Central memory CD8-positive, alpha-beta T cell (primary cell): ENCODE results near the gene STK24.
"Not testable (repeated sequence)": the region's sequence is repeated elsewhere in the genome, so short reads cannot be mapped to it uniquely, and the experiment has no call there.

Experiments used
- ATAC-seq: fragments of 150-1000 bp; cut with Tn5 transposase; replicated peaks from 2 replicates; pipeline ENCODE4 v1.10.0; 2022; ENCODE audit warnings: mild to moderate bottlenecking, moderate FRiP score, moderate number of reproducible peaks; ENCODE audit not compliant: poor library complexity, severe bottlenecking; ENCODE audit errors: extremely low read depth
- DNase-seq, 2 donors: peaks; one replicate each; pipeline ENCODE4 v3.0.0; 2021; ENCODE audit warnings: low spot score in 2 of 2
- H3K27ac Mint-ChIP-seq: one replicate; pipeline ENCODE4 v1.8.0; 2022; ENCODE audit warnings: low read depth, mild to moderate bottlenecking, moderate library complexity, mixed read lengths
- H3K27me3 Mint-ChIP-seq: one replicate; pipeline ENCODE4 v1.8.0; 2022; ENCODE audit warnings: mixed read lengths
- H3K36me3 Mint-ChIP-seq: one replicate; pipeline ENCODE4 v1.8.0; 2022; ENCODE audit warnings: mild to moderate bottlenecking, moderate library complexity, mixed read lengths; ENCODE audit not compliant: insufficient read depth
- H3K4me1 Mint-ChIP-seq: one replicate; pipeline ENCODE4 v1.8.0; 2022; ENCODE audit warnings: mixed read lengths
- H3K4me3 Mint-ChIP-seq: one replicate; pipeline ENCODE4 v1.8.0; 2022; ENCODE audit warnings: mild to moderate bottlenecking, moderate library complexity, mixed read lengths
- H3K9me3 Mint-ChIP-seq: one replicate; pipeline ENCODE4 v1.8.0; 2022; ENCODE audit warnings: mixed read lengths

The STK24 gene

GRCh38 chr13:98422046-98422445 is 154.9 kb downstream of the STK24 start:
- DNase-seq: no peak
- H3K27ac Mint-ChIP-seq: no peak overlapping the region
- H3K36me3 Mint-ChIP-seq: peaks cover 2% of the 10 kb centered on the region
- peaks cover 2% of the 10 kb centered on the region for H3K9me3 Mint-ChIP-seq
- no peak overlapping the region for H3K4me3 Mint-ChIP-seq
- peaks cover 69% of the 10 kb centered on the region for H3K27me3 Mint-ChIP-seq
- no peaks in the 10 kb centered on the region for H3K4me1 Mint-ChIP-seq
- no peak for ATAC-seq

DNA sequence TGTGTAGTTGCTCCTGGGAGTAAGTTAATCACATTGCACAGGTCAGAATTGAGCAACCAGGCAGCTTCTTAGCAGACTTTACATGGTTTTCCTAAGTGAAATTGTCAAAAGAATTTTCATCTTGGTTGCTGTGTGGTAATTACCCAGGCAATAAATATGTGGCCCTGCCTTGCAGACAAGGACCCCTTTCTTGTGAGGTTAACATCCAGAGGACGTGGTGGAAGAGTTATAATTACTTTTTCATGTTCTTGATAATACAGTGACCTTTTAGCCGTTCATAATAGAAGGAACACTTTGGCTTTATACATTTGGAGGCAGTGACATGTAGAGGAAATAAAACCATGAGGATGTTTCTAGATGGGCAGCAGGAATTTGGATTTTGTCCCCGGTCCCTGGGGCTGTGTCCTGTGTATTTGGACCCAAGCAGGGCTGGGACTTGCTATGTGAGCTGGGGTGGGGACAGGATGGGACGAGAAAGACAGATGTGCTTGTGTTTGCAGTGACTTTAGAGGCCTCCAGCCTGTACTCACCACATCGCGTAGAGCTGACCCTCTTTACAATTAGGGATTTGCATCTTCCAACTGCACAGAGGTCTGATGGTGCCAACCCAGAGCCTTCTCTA is 156.2 kb downstream of the STK24 start:
- Mint-ChIP-seq H3K27me3 (peaks cover 64% of the 10 kb centered on the region), H3K36me3 (peaks cover under 1% of the 10 kb centered on the region), H3K4me3 (no peak overlapping the region), H3K27ac (no peak overlapping the region), H3K9me3 (peaks cover 7% of the 10 kb centered on the region), H3K4me1 (no peaks in the 10 kb centered on the region)
- DNase-seq: no peak
- no peak for ATAC-seq

GRCh38 chr13:98419786-98420553 is 156.9 kb downstream of the STK24 start:
- Mint-ChIP-seq H3K9me3 (peaks cover 7% of the 10 kb centered on the region), H3K27me3 (peaks cover 67% of the 10 kb centered on the region), H3K36me3 (no peaks in the 10 kb centered on the region), H3K27ac (no peak overlapping the region), H3K4me3 (no peak overlapping the region), H3K4me1 (no peaks in the 10 kb centered on the region)
- DNase-seq (no peak), ATAC-seq (no peak)

DNA sequence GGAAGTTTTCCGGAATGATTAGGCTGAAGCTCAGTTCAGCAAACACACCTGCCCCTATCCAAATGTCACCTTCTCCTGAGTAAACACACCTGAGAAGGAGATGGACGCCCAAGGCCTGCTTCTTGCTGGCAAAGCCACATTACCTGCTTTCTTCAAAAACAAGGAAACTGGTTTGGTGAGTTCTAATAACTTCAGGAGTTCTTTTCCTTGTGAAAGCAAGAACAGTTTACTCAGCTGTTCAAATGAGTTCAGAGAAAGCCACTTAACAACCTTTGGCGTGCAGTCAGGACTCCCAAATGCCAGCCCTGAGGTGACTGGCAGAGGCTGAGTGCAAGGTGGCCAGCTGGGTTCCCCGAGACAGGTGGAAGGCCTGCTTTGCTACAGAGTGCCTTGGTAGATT is 160.5 kb downstream of the STK24 start:
- no peak for DNase-seq
- no peak overlapping the region for H3K27ac Mint-ChIP-seq
- peaks cover 2% of the 10 kb centered on the region for H3K36me3 Mint-ChIP-seq
- no peak overlapping the region for H3K4me3 Mint-ChIP-seq
- ATAC-seq: no peak
- peaks cover 9% of the 10 kb centered on the region for H3K4me1 Mint-ChIP-seq
- peaks cover 81% of the 10 kb centered on the region for H3K27me3 Mint-ChIP-seq
- H3K9me3 Mint-ChIP-seq: peaks cover 7% of the 10 kb centered on the region

- Mint-ChIP-seq H3K4me1 (peaks cover 13% of the 10 kb centered on the region), H3K9me3 (peaks cover 7% of the 10 kb centered on the region), H3K36me3 (peaks cover 2% of the 10 kb centered on the region), H3K27me3 (peaks cover 81% of the 10 kb centered on the region), H3K4me3 (no peak overlapping the region), H3K27ac (no peak overlapping the region)
- ATAC-seq (no peak), DNase-seq (no peak)
Measured at GRCh38 chr13:98415326-98416070, 161.4 kb downstream of the STK24 start.

DNA sequence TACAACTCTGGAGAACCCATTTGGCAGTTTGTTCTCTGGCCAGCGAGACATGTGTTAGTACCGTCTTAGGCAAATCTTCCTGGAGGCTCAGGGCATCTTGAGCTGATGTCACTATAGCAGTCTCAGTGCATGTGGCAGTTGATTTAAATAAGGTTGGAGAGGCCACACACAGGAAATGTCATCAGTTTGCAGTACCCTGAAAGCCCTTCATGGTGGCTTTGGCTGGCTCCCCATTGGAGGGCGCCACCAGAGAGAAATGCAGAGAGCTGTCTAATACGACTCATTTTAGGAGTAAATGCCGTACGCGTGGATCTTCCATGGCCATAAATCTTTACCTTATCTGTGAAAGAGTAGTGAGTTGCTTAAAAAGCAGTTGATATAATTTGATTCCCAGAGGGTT is 163.1 kb downstream of the STK24 start:
- no peak overlapping the region for H3K4me3 Mint-ChIP-seq
- DNase-seq (no peak), ATAC-seq (no peak)
- no peak overlapping the region for H3K27ac Mint-ChIP-seq
- H3K36me3 Mint-ChIP-seq: peaks cover 2% of the 10 kb centered on the region
- peaks cover 13% of the 10 kb centered on the region for H3K4me1 Mint-ChIP-seq
- peaks cover 7% of the 10 kb centered on the region for H3K9me3 Mint-ChIP-seq
- peaks cover 82% of the 10 kb centered on the region for H3K27me3 Mint-ChIP-seq

GRCh38 chr13:98413278-98413677 is 163.6 kb downstream of the STK24 start:
- not testable (repeated sequence) for H3K27ac Mint-ChIP-seq, ATAC-seq, H3K36me3 Mint-ChIP-seq, H3K4me3 Mint-ChIP-seq, H3K9me3 Mint-ChIP-seq, DNase-seq
- Mint-ChIP-seq H3K4me1 (peaks cover 13% of the 10 kb centered on the region), H3K27me3 (peaks cover 85% of the 10 kb centered on the region)

- H3K36me3 Mint-ChIP-seq: peaks cover 2% of the 10 kb centered on the region
- peaks cover 13% of the 10 kb centered on the region for H3K4me1 Mint-ChIP-seq
- H3K9me3 Mint-ChIP-seq: peaks cover 1% of the 10 kb centered on the region
- no peak for DNase-seq
- no peak overlapping the region for H3K27ac Mint-ChIP-seq
- ATAC-seq: no peak
- peak overlapping the region; percentile 16 for H3K4me3 Mint-ChIP-seq
- peaks cover 89% of the 10 kb centered on the region for H3K27me3 Mint-ChIP-seq
Measured at GRCh38 chr13:98411617-98412265, 165.2 kb downstream of the STK24 start.

GRCh38 chr13:98411013-98411412 is 165.9 kb downstream of the STK24 start:
- peaks cover 2% of the 10 kb centered on the region for H3K36me3 Mint-ChIP-seq

GRCh38 chr13:98410612-98411011 is 166.3 kb downstream of the STK24 start:
- DNase-seq: no peak
- peaks cover 2% of the 10 kb centered on the region for H3K36me3 Mint-ChIP-seq
- no peak overlapping the region for H3K4me3 Mint-ChIP-seq
- no peaks in the 10 kb centered on the region for H3K9me3 Mint-ChIP-seq
- ATAC-seq: no peak
- H3K27me3 Mint-ChIP-seq: peaks cover 83% of the 10 kb centered on the region
- H3K27ac Mint-ChIP-seq: no peak overlapping the region
- peaks cover 13% of the 10 kb centered on the region for H3K4me1 Mint-ChIP-seq

More at GRCh38 chr13:98411013-98411412, 165.9 kb downstream of the STK24 start:
- no peak overlapping the region for H3K4me3 Mint-ChIP-seq
- no peaks in the 10 kb centered on the region for H3K9me3 Mint-ChIP-seq
- H3K27me3 Mint-ChIP-seq: peaks cover 85% of the 10 kb centered on the region
- H3K4me1 Mint-ChIP-seq: peaks cover 13% of the 10 kb centered on the region
- ATAC-seq: no peak
- DNase-seq: no peak
- H3K27ac Mint-ChIP-seq: no peak overlapping the region

GRCh38 chr13:98409281-98409680 is 167.6 kb downstream of the STK24 start:
- Mint-ChIP-seq H3K27me3 (peaks cover 78% of the 10 kb centered on the region), H3K27ac (no peak overlapping the region), H3K4me1 (peaks cover 13% of the 10 kb centered on the region), H3K4me3 (no peak overlapping the region), H3K36me3 (peaks cover 2% of the 10 kb centered on the region), H3K9me3 (no peaks in the 10 kb centered on the region)
- ATAC-seq (no peak), DNase-seq (no peak)

GRCh38 chr13:98407575-98407974 is 169.3 kb downstream of the STK24 start:
- Mint-ChIP-seq H3K36me3 (peaks cover 2% of the 10 kb centered on the region), H3K4me3 (no peak overlapping the region), H3K4me1 (peaks cover 13% of the 10 kb centered on the region), H3K27me3 (peaks cover 61% of the 10 kb centered on the region), H3K27ac (no peak overlapping the region), H3K9me3 (no peaks in the 10 kb centered on the region)
- DNase-seq (no peak), ATAC-seq (no peak)
